DOHH2 (cell line): ENCODE data around the gene PLA2G6.

Experiments
- EZH2phosphoT487 ChIP-seq: fragments of 200-600 bp; sonication (generic); IDR thresholded peaks from 2 replicates; pipeline ENCODE4 v1.6.1; 2017; ENCODE audit warnings: borderline replicate concordance, mild to moderate bottlenecking, antibody characterized with exemption, low read length, moderate library complexity, mixed read lengths
- TF ChIP-seq, protein P1 (sequence below): fragments of 200-600 bp; sonication (generic); IDR thresholded peaks from one replicate; pipeline ENCODE4 v1.5.1; 2014; ENCODE audit warnings: antibody characterized with exemption, mild to moderate bottlenecking, low read depth, low read length; ENCODE audit not compliant: poor library complexity, severe bottlenecking

DNA sequence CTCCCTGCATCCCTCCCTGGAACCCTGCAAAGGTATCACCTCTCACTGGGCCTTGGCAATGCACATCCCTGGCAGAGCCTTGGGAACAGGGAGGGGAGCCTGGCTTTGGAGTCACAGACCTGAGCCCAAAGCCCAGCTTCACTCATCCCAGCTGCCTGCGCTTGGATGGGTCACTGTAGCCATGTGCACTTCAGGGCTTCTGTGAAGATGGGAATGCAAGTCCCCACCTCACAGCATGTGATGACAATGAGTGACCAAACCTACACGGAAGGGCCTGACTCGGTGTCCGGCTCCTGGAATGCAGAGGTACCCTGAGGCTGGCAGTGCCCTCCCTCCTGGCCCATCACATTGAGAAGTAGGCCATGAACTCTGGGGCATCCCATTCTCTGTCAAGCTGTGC, 48.3 kb downstream of the PLA2G6 start:
- TF ChIP-seq, protein P1, sequence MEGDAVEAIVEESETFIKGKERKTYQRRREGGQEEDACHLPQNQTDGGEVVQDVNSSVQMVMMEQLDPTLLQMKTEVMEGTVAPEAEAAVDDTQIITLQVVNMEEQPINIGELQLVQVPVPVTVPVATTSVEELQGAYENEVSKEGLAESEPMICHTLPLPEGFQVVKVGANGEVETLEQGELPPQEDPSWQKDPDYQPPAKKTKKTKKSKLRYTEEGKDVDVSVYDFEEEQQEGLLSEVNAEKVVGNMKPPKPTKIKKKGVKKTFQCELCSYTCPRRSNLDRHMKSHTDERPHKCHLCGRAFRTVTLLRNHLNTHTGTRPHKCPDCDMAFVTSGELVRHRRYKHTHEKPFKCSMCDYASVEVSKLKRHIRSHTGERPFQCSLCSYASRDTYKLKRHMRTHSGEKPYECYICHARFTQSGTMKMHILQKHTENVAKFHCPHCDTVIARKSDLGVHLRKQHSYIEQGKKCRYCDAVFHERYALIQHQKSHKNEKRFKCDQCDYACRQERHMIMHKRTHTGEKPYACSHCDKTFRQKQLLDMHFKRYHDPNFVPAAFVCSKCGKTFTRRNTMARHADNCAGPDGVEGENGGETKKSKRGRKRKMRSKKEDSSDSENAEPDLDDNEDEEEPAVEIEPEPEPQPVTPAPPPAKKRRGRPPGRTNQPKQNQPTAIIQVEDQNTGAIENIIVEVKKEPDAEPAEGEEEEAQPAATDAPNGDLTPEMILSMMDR = no peak
- TF ChIP-seq EZH2phosphoT487 = no peak
